HEK293T (cell line): Measurements from ENCODE around the gene TXNRD1.

Experiments used
- CTCF ChIA-PET: fragments of 350-600 bp; formaldehyde crosslinking; extraction: SDS; loops from one replicate; lab custom pipeline; 2021; ENCODE audit warnings: antibody characterized with exemption, inconsistent platforms; lab: Yijun Ruan, JAX
- POLR2A ChIA-PET: fragments of 350-600 bp; formaldehyde crosslinking; extraction: SDS; loops from one replicate; lab custom pipeline; 2020; ENCODE audit warnings: antibody characterized with exemption, inconsistent platforms; lab: Yijun Ruan, JAX
- DNase-seq: peaks from one replicate; pipeline ENCODE4 v3.0.0; 2012; ENCODE audit warnings: mixed read lengths; ENCODE audit errors: extremely low spot score
- ARNT ChIP-seq: fragments of 450-650 bp; IDR thresholded peaks from 2 replicates; pipeline ENCODE4 v1.6.1; 2017; ENCODE audit warnings: mild to moderate bottlenecking
- BHLHE40 ChIP-seq: fragments of 450-650 bp; IDR thresholded peaks from 2 replicates; pipeline ENCODE4 v1.6.1; 2016; ENCODE audit warnings: mild to moderate bottlenecking, moderate library complexity, borderline replicate concordance
- CTBP1 ChIP-seq: fragments of 450-650 bp; IDR thresholded peaks from 2 replicates; pipeline ENCODE4 v1.6.1; 2016; ENCODE audit warnings: borderline replicate concordance
- ELF4 ChIP-seq: fragments of 450-650 bp; IDR thresholded peaks from 2 replicates; pipeline ENCODE4 v1.6.1; 2017; ENCODE audit warnings: antibody characterized with exemption
- FOXA1 ChIP-seq: fragments of 450-650 bp; IDR thresholded peaks from 2 replicates; pipeline ENCODE4 v1.6.1; 2016; ENCODE audit warnings: mild to moderate bottlenecking
- FOXK2 ChIP-seq: fragments of 450-650 bp; IDR thresholded peaks from 2 replicates; pipeline ENCODE4 v1.6.1; 2016; ENCODE audit warnings: mild to moderate bottlenecking
- FOXM1 ChIP-seq: fragments of 450-650 bp; IDR thresholded peaks from 2 replicates; pipeline ENCODE4 v1.6.1; 2017; ENCODE audit warnings: mild to moderate bottlenecking, borderline replicate concordance
- HDGF ChIP-seq: fragments of 450-650 bp; IDR thresholded peaks from 2 replicates; pipeline ENCODE4 v1.6.1; 2017; ENCODE audit warnings: antibody characterized with exemption, borderline replicate concordance
- L3MBTL2 ChIP-seq: fragments of 450-650 bp; conservative IDR thresholded peaks from 2 replicates; pipeline ENCODE4 v1.6.1; 2016; ENCODE audit warnings: mild to moderate bottlenecking
- LEF1 ChIP-seq: fragments of 450-650 bp; IDR thresholded peaks from 2 replicates; pipeline ENCODE4 v1.6.1; 2017; ENCODE audit warnings: mild to moderate bottlenecking, borderline replicate concordance
- NFRKB ChIP-seq: fragments of 450-650 bp; IDR thresholded peaks from 2 replicates; pipeline ENCODE4 v1.6.1; 2016; ENCODE audit warnings: mild to moderate bottlenecking, moderate library complexity
- PKNOX1 ChIP-seq: fragments of 450-650 bp; IDR thresholded peaks from 2 replicates; pipeline ENCODE4 v1.6.1; 2016
- SP1 ChIP-seq: fragments of 450-650 bp; IDR thresholded peaks from 2 replicates; pipeline ENCODE4 v1.6.1; 2017
- SUZ12 ChIP-seq: fragments of 450-650 bp; IDR thresholded peaks from 2 replicates; pipeline ENCODE4 v1.6.1; 2016; ENCODE audit warnings: mild to moderate bottlenecking
- TARDBP ChIP-seq: fragments of 450-650 bp; IDR thresholded peaks from 2 replicates; pipeline ENCODE4 v1.6.1; 2016
- ZNF384 ChIP-seq: fragments of 450-650 bp; IDR thresholded peaks from 2 replicates; pipeline ENCODE4 v1.6.1; 2016

The TXNRD1 gene

GRCh38 chr12:104222976-104223375, 7.4 kb downstream of the TXNRD1 start:
- ChIA-PET POLR2A (interaction anchor here (1.0 to 1.7 kb wide), 3 partner anchors 35 to 66 kb away, joined by 5 to 8 read pairs (median 7); no protein-coding TSS in a partner anchor), CTCF (interaction anchor here (0.6 kb wide), 1 partner anchor 9 kb away, joined by 3 read pairs; no protein-coding TSS in a partner anchor)
- TF ChIP-seq SUZ12 (no peak), FOXK2 (no peak), TARDBP (no peak), NFRKB (no peak)
- no peak for DNase-seq

GRCh38 chr12:104223712-104224111, 8.1 kb downstream of the TXNRD1 start:
- CTCF ChIA-PET: no interaction called here
- DNase-seq: no peak
- POLR2A ChIA-PET: interaction anchor here (1.0 to 1.7 kb wide), 3 partner anchors 34 to 65 kb away, joined by 5 to 8 read pairs (median 7); no protein-coding TSS in a partner anchor
- TF ChIP-seq HDGF (no peak), ZNF384 (no peak), FOXA1 (no peak), TARDBP (no peak), ELF4 (no peak), CTBP1 (no peak), BHLHE40 (no peak), SUZ12 (no peak), FOXK2 (no peak), LEF1 (no peak), PKNOX1 (no peak), NFRKB (no peak)

GRCh38 chr12:104226672-104227071, 11.1 kb downstream of the TXNRD1 start:
- no peak for DNase-seq
- CTCF ChIA-PET: no interaction called here
- POLR2A ChIA-PET: no interaction called here

GRCh38 chr12:104230304-104231095, 14.9 kb downstream of the TXNRD1 start:
- TF ChIP-seq CTBP1 (no peak), PKNOX1 (no peak), L3MBTL2 (no peak), ELF4 (no peak), SP1 (no peak), FOXA1 (no peak)
- ChIA-PET POLR2A (no interaction called here), CTCF (interaction anchor here (0.7 kb wide), 1 partner anchor 20 kb away, joined by 3 read pairs; no protein-coding TSS in a partner anchor)
- no peak for DNase-seq

More at GRCh38 chr12:104226672-104227071, 11.1 kb downstream of the TXNRD1 start:
- TF ChIP-seq TARDBP: no peak
- TF ChIP-seq ELF4: no peak
- no peak for TF ChIP-seq ARNT
- TF ChIP-seq SUZ12: no peak
- TF ChIP-seq L3MBTL2: no peak
- TF ChIP-seq CTBP1: no peak
- no peak for TF ChIP-seq HDGF
- no peak for TF ChIP-seq LEF1
- TF ChIP-seq FOXM1: no peak
- TF ChIP-seq NFRKB: no peak

GRCh38 chr12:104232609-104233280, 17.2 kb downstream of the TXNRD1 start:
- TF ChIP-seq FOXA1 (no peak), LEF1 (no peak), FOXK2 (no peak), BHLHE40 (no peak), SUZ12 (no peak), ELF4 (no peak), L3MBTL2 (no peak)
- ChIA-PET POLR2A (no interaction called here), CTCF (no interaction called here)
- DNase-seq: no peak

- TF ChIP-seq FOXK2: no peak
- TF ChIP-seq FOXA1: no peak
- no peak for TF ChIP-seq FOXM1
- no peak for TF ChIP-seq L3MBTL2
- no peak for TF ChIP-seq HDGF
- TF ChIP-seq PKNOX1: no peak
- TF ChIP-seq NFRKB: no peak
- TF ChIP-seq ARNT: no peak
- no peak for TF ChIP-seq ELF4
- no peak for TF ChIP-seq BHLHE40
- TF ChIP-seq ZNF384: no peak
- no peak for TF ChIP-seq CTBP1
- TF ChIP-seq SUZ12: no peak
- ChIA-PET CTCF (no interaction called here), POLR2A (no interaction called here)
- DNase-seq: no peak
Measured at GRCh38 chr12:104234926-104235499, 19.4 kb downstream of the TXNRD1 start.
